Upper lobe of right lung (tissue), 1 donor: ENCODE results near the gene CDH23. TPM values are rescaled to one million over a fixed set of nuclear protein-coding genes. Genes with fewer than 3 reads are reported as not detected.
A peak's percentile ranks its signal among the peaks of the same experiment; 100 is the strongest.

Experiments
- ATAC-seq: fragments of 200-7000 bp; cut with Tn5 transposase; one replicate; pipeline ENCODE4 v1.9.1; 2020; ENCODE audit warnings: mild to moderate bottlenecking, moderate library complexity
- DNase-seq: peaks from one replicate; pipeline ENCODE4 v3.0.0-alpha.2; 2020
- H3K27ac ChIP-seq: fragments of 200-600 bp; one replicate; pipeline ENCODE4 v1.8.0; 2022
- H3K27me3 ChIP-seq: fragments of 200-600 bp; one replicate; pipeline ENCODE4 v1.8.0; 2022; ENCODE audit warnings: mild to moderate bottlenecking
- H3K36me3 ChIP-seq: fragments of 200-600 bp; one replicate; pipeline ENCODE4 v1.8.0; 2022
- H3K4me1 ChIP-seq: fragments of 200-600 bp; one replicate; pipeline ENCODE4 v1.8.0; 2022
- H3K4me3 ChIP-seq: fragments of 200-600 bp; one replicate; pipeline ENCODE4 v1.8.0; 2022; ENCODE audit warnings: mild to moderate bottlenecking
- H3K9me3 ChIP-seq: fragments of 200-600 bp; one replicate; pipeline ENCODE4 v1.8.0; 2022
- intact Hi-C: fragments of 100-400 bp; cut with DNase I; formaldehyde crosslinking; loops from one replicate; pipeline ENCODE4 v1.11.0; 2022
- total RNA-seq: library from RNA; stranded (reverse); fragmentation: NEBNext Ultra II Directional; extraction: Animal tissue kit (Norgen Biotek cat#: 25700); gene quantifications from one replicate; pipeline ENCODE4 v1.2.1, GENCODE V29; 2021
- TF ChIP-seq, protein P1 (sequence below): fragments of 200-600 bp; IDR thresholded peaks from one replicate; pipeline ENCODE4 v1.8.0; 2022; ENCODE audit warnings: antibody characterized with exemption
- donor health status: DM: no; HTN: yes; CAD: no; lungs with severe emphysema.

The CDH23 gene
- total RNA-seq, 1 donor from 2014 or later = 10.9 TPM

DNA sequence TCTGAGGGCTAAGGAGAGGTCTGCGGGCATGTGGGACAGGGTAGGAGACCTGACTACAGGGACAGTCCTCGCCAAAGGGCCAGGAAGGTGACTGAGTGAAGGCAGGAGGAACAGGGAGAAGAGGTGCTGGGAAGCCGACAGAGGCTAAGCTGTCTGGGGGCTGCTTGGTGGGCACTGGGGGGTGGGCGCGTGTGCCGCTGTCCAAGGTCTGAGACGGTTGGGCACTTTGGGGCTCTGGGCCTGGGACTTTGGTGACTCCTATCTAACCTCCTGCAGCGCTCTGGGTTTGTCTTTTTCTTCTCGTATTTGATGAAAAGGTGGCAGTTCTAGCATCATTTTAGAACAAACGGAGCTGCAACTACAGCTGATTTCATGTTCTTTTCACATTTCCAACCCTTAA, 181.3 kb downstream of the CDH23 start:
- DNase-seq = peak; percentile 49
- intact Hi-C loops = no loop called here

DNA sequence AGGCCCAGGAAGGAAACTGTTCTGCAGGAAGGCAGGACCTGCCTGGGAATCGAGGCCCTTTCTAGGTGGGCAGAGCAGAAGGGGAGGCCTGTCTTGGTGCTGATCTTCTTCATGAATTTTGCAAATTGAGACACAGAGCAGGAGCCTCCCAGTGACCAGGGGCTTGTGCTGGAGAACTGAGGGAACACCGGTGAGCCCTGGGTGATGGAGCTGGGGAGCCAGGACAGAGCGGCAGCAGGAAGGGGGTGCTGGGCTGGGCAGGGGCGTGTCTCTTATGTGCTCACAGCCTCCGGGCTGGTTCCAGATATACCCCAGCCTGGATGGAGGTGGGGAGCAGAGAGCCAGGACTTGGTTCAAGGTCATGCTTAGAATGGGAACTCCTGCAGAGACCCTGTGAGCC, 182.9 kb downstream of the CDH23 start:
- Histone ChIP-seq H3K36me3 (no peaks in the 10 kb centered on the region), H3K27me3 (no peaks in the 10 kb centered on the region), H3K4me3 (no peak overlapping the region), H3K27ac (no peak overlapping the region), H3K4me1 (peaks cover 7% of the 10 kb centered on the region), H3K9me3 (no peaks in the 10 kb centered on the region)
- TF ChIP-seq, protein P1, sequence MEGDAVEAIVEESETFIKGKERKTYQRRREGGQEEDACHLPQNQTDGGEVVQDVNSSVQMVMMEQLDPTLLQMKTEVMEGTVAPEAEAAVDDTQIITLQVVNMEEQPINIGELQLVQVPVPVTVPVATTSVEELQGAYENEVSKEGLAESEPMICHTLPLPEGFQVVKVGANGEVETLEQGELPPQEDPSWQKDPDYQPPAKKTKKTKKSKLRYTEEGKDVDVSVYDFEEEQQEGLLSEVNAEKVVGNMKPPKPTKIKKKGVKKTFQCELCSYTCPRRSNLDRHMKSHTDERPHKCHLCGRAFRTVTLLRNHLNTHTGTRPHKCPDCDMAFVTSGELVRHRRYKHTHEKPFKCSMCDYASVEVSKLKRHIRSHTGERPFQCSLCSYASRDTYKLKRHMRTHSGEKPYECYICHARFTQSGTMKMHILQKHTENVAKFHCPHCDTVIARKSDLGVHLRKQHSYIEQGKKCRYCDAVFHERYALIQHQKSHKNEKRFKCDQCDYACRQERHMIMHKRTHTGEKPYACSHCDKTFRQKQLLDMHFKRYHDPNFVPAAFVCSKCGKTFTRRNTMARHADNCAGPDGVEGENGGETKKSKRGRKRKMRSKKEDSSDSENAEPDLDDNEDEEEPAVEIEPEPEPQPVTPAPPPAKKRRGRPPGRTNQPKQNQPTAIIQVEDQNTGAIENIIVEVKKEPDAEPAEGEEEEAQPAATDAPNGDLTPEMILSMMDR = no peak
- intact Hi-C loops = no loop called here
- no peak for ATAC-seq
- no peak for DNase-seq

More for the DNA sequence above, 181.3 kb downstream of the CDH23 start:
- Histone ChIP-seq H3K4me3 (no peak overlapping the region), H3K36me3 (no peaks in the 10 kb centered on the region), H3K27me3 (no peaks in the 10 kb centered on the region), H3K27ac (no peak overlapping the region), H3K9me3 (no peaks in the 10 kb centered on the region), H3K4me1 (peaks cover 7% of the 10 kb centered on the region)
- TF ChIP-seq, protein P1 = no peak
- no peak for ATAC-seq

DNA sequence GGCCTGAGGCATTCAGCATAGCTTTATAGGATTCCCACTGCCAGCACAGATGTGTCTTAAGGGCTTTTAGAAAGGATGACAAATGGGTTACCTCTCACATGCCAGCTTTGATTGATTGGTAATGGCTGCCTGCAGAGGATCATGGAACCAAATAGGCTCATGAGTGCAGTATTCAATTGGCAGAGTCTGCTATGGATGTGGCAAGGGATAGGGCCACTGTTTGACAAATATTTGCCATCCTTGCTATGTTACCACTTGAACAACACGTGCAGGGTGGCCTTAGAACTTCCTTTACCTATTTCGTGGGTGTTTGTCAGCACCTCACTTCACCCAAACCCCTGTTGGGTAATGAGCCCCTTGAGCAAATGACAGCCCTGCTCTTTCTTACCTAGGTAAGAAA, 183.7 kb downstream of the CDH23 start:
- no peak overlapping the region for H3K4me3 ChIP-seq
- no peaks in the 10 kb centered on the region for H3K27me3 ChIP-seq
- DNase-seq = no peak
- no peaks in the 10 kb centered on the region for H3K9me3 ChIP-seq
- peaks cover 4% of the 10 kb centered on the region for H3K4me1 ChIP-seq
- no peak for ATAC-seq
- H3K27ac ChIP-seq = no peak overlapping the region
- H3K36me3 ChIP-seq = no peaks in the 10 kb centered on the region
- intact Hi-C loops = no loop called here
- TF ChIP-seq, protein P1 = no peak

DNA sequence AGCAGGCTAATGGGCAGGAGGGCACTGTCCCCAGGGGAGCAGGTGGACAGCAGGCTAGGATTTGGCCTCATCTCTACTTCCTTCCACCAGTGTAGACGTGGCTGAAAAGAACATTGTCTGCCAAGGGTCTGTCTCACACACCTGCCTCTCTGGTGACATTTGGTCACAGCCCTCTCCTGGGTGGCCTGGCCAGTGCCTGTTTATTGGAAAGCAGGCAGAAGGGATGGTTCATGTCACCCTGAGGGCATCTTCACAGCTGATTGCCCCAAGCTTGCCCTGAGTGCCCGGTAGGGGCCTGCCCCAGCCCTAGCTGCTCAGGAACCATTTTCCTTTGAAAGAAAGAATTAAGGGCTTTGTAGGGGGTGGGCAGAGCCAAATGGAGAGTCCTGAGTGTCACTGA, 184.2 kb downstream of the CDH23 start:
- H3K9me3 ChIP-seq = no peaks in the 10 kb centered on the region
- H3K4me1 ChIP-seq = peaks cover 2% of the 10 kb centered on the region
- no peak overlapping the region for H3K27ac ChIP-seq
- H3K27me3 ChIP-seq = no peaks in the 10 kb centered on the region
- ATAC-seq (no peak), DNase-seq (no peak)
- TF ChIP-seq, protein P1 = no peak
- H3K36me3 ChIP-seq = no peaks in the 10 kb centered on the region
- no peak overlapping the region for H3K4me3 ChIP-seq
- intact Hi-C loops = no loop called here

DNA sequence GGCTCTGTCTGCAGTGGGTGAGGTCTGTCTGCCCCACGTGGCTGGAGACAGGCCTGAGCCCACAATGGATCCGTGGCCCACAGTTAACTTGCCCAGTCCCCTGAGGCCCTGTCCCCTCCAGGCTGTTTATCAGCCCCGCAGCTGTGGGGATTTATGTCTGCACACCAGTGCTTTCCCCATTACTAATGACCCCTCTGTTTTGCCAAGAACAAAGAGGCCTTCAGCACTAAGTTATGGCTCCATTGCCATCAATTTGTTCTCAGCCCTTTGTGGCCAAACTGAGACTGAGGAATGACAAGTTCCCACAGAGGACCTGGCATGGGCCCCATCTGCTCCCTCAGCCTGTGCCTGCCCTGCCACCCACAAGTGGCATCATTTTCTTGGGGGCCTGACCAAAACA, 184.7 kb downstream of the CDH23 start:
- DNase-seq (no peak), ATAC-seq (no peak)
- Histone ChIP-seq H3K9me3 (no peaks in the 10 kb centered on the region), H3K4me1 (no peaks in the 10 kb centered on the region), H3K27ac (no peak overlapping the region), H3K27me3 (no peaks in the 10 kb centered on the region), H3K4me3 (no peak overlapping the region), H3K36me3 (no peaks in the 10 kb centered on the region)
- intact Hi-C loops = no loop called here
- TF ChIP-seq, protein P1 = no peak

DNA sequence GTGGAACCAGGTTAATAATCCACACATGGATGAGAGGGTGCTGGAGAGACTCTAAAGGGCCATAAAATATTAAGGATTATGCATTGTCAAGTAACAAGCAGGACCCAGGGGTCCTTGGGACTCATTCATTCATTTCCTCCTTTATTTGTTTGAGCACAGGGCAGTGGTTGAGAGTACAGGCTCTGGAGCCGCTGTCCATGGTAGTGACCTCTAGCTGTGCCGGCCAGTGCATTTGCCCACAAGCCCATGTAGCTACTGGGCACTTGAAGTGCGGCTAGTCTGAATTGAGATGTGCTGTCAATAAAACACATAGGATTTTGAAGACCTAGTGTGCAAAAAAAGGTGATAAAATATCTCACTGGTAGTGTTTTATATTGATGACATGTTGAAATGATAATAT, 185.3 kb downstream of the CDH23 start:
- no peak for DNase-seq
- peak; percentile 27 for ATAC-seq

More for the DNA sequence above, 185.3 kb downstream of the CDH23 start:
- Histone ChIP-seq H3K27ac (no peak overlapping the region), H3K27me3 (no peaks in the 10 kb centered on the region), H3K36me3 (no peaks in the 10 kb centered on the region), H3K4me3 (no peak overlapping the region), H3K4me1 (no peaks in the 10 kb centered on the region), H3K9me3 (no peaks in the 10 kb centered on the region)
- intact Hi-C loops = no loop called here
- TF ChIP-seq, protein P1 = no peak
